Osteoblast (primary cell): Measurements from ENCODE around the gene SPAG6. TPM values are rescaled to one million over a fixed set of nuclear protein-coding genes. Genes with fewer than 3 reads are reported as not detected.

ENCODE experiments used
- DNase-seq: peaks from one replicate; pipeline ENCODE4 v3.0.0; 2011; ENCODE audit warnings: low spot score, mixed read lengths; ENCODE audit not compliant: insufficient read length; ENCODE audit errors: missing footprints
- H2AFZ ChIP-seq: 2 replicates; pipeline ENCODE4 v1.6.0; 2011; ENCODE audit warnings: mild to moderate bottlenecking, low read length
- H3K27ac ChIP-seq: 2 replicates; pipeline ENCODE4 v1.5.1; 2011; ENCODE audit warnings: mild to moderate bottlenecking, low read depth, low read length, moderate library complexity
- H3K27me3 ChIP-seq: 2 replicates; pipeline ENCODE4 v1.6.0; 2012; ENCODE audit warnings: mild to moderate bottlenecking, control low read depth, inconsistent platforms, low read length, moderate library complexity; ENCODE audit not compliant: insufficient read depth
- H3K36me3 ChIP-seq: 2 replicates; pipeline ENCODE4 v1.5.1; 2011; ENCODE audit warnings: mild to moderate bottlenecking, low read length, control low read depth, moderate library complexity; ENCODE audit not compliant: insufficient read depth
- H3K4me1 ChIP-seq: 2 replicates; pipeline ENCODE4 v1.5.1; 2011; ENCODE audit warnings: mild to moderate bottlenecking, low read length, control low read depth, moderate library complexity; ENCODE audit not compliant: insufficient read depth
- H3K4me2 ChIP-seq: 2 replicates; pipeline ENCODE4 v1.6.0; 2011; ENCODE audit warnings: mild to moderate bottlenecking, low read length; ENCODE audit not compliant: insufficient read depth
- H3K4me3 ChIP-seq: fragments of 200-600 bp; sonication (generic); 3 replicates; pipeline ENCODE4 v1.5.1; 2012; ENCODE audit warnings: mild to moderate bottlenecking, low read length, inconsistent platforms; ENCODE audit not compliant: insufficient read depth
- H3K79me2 ChIP-seq: 2 replicates; pipeline ENCODE4 v1.6.0; 2012; ENCODE audit warnings: mild to moderate bottlenecking, low read length, control low read depth, inconsistent platforms; ENCODE audit not compliant: insufficient read depth
- H3K9me3 ChIP-seq: 2 replicates; pipeline ENCODE4 v1.5.1; 2011; ENCODE audit warnings: low read depth, low read length, control low read depth
- H4K20me1 ChIP-seq: 2 replicates; pipeline ENCODE4 v1.6.0; 2012; ENCODE audit warnings: mild to moderate bottlenecking, low read length, control low read depth; ENCODE audit not compliant: insufficient read depth
- CTCF ChIP-seq: IDR thresholded peaks from 2 replicates; pipeline ENCODE4 v1.5.1; 2011; ENCODE audit warnings: mild to moderate bottlenecking, low read depth, low read length, moderate library complexity; ENCODE audit errors: extremely low read depth
- total RNA-seq: library from RNA; depleted of rRNA; stranded (reverse); fragments of >200 nt; gene quantifications from 2 replicates; pipeline ENCODE4 v1.2.3, GENCODE V29; 2012

SPAG6 gene
- total RNA-seq, 1 donor: not detected

DNA sequence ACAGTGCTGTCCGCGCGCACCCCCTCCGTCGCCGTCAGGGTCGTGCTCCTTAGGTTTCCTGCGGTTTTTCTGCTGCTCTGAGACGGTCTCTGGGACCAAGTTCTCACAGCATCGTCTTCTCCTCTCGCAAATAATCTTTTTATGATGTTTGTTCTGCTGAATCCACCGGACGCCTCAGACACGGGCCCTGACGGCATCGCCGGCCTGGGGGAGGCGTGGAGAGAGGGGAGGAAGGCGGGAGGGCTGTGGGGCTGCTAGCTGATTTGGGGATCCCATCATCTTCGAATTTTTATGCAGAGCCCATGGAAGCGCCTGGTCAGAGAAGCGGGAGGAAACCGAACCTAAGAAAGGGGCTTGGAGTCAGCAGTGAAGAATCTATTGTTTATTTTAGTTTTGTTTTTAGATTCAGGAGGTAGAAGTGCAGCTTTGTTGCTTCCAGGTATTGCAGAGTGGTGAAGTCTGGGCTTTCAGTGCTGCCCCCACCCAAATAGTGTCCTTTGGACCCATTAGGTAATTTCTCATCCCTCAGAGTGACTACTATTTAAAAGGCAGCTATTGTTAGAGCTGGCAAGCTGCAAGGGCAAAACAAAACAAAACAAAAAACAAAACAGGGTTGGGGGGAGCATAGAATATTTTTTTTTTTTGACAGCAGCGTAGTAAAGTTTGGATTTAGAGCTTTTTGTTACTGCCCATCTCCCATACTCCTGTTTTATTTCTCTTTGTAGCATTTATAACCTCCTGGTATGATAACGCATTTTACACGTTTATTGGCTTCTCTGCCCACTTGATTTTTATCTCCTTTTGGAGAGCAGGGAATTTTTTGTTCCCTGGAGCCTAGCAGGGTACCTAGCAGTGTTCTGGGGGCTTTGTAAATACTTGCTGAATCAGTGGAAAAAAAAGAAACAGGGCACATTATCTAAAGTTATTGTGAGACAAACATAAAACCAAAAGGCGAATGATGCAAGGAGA is 92.6 kb downstream of the SPAG6 start:
- H3K4me2 ChIP-seq: peak overlapping the region; percentile 91
- no peaks in the 10 kb centered on the region for H3K27me3 ChIP-seq
- peak; percentile 86 for DNase-seq
- H3K4me1 ChIP-seq: peaks cover 39% of the 10 kb centered on the region
- H3K4me3 ChIP-seq: peak overlapping the region; percentile 87
- no peaks in the 10 kb centered on the region for H3K36me3 ChIP-seq
- no peaks in the 10 kb centered on the region for H3K9me3 ChIP-seq
- peak overlapping the region; percentile 96 for H3K27ac ChIP-seq
- H4K20me1 ChIP-seq: no peaks in the 10 kb centered on the region
- peak overlapping the region; percentile 95 for H2AFZ ChIP-seq
- H3K79me2 ChIP-seq: peaks cover 21% of the 10 kb centered on the region
- no peak for TF ChIP-seq CTCF

DNA sequence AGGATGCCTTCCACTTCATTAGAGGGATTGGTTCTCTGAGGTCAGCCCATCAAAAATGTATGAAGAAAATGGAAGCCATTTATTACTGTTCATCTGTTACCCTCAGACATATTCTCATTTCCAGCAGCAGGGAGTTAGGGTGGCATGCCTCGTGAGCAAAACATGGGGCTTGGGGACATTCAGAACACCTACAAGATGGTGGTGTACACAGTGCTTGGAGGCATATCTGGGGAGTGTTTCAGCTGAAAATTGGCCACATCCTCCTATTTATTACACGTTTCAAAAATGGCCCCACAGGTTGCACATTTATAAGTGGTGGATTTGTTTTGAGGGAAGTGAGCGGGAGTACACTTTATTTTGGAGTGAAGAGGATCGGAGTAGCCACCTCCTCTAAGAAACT is 93.4 kb downstream of the SPAG6 start:
- peak overlapping the region; percentile 87 for H3K4me3 ChIP-seq
- H3K27me3 ChIP-seq: no peaks in the 10 kb centered on the region
- H3K27ac ChIP-seq: no peak overlapping the region
- H3K4me1 ChIP-seq: peaks cover 32% of the 10 kb centered on the region
- H3K9me3 ChIP-seq: no peaks in the 10 kb centered on the region
- H3K36me3 ChIP-seq: no peaks in the 10 kb centered on the region
- DNase-seq: no peak
- H3K4me2 ChIP-seq: peak overlapping the region; percentile 91
- no peaks in the 10 kb centered on the region for H4K20me1 ChIP-seq
- peaks cover 21% of the 10 kb centered on the region for H3K79me2 ChIP-seq
- H2AFZ ChIP-seq: no peak overlapping the region
- no peak for TF ChIP-seq CTCF

- no peaks in the 10 kb centered on the region for H3K27me3 ChIP-seq
- peaks cover 19% of the 10 kb centered on the region for H3K4me1 ChIP-seq
- H3K79me2 ChIP-seq: peaks cover 14% of the 10 kb centered on the region
- H3K4me3 ChIP-seq: no peak overlapping the region
- H3K4me2 ChIP-seq: no peak overlapping the region
- no peaks in the 10 kb centered on the region for H3K36me3 ChIP-seq
- no peak for TF ChIP-seq CTCF
- H4K20me1 ChIP-seq: no peaks in the 10 kb centered on the region
- H3K9me3 ChIP-seq: no peaks in the 10 kb centered on the region
- no peak overlapping the region for H3K27ac ChIP-seq
- H2AFZ ChIP-seq: no peak overlapping the region
- no peak for DNase-seq
Measured at GRCh38 chr10:22442063-22442462, 96.8 kb downstream of the SPAG6 start.

- no peak for DNase-seq
- Histone ChIP-seq H2AFZ (no peak overlapping the region), H3K36me3 (no peaks in the 10 kb centered on the region), H4K20me1 (no peaks in the 10 kb centered on the region), H3K27ac (no peak overlapping the region), H3K9me3 (no peaks in the 10 kb centered on the region), H3K4me1 (peaks cover 19% of the 10 kb centered on the region), H3K79me2 (peaks cover 14% of the 10 kb centered on the region), H3K4me2 (no peak overlapping the region), H3K27me3 (no peaks in the 10 kb centered on the region), H3K4me3 (no peak overlapping the region)
- TF ChIP-seq CTCF: no peak
Measured at GRCh38 chr10:22442468-22442867, 97.2 kb downstream of the SPAG6 start.
